Activated CD4-positive, alpha-beta T cell treated with anti-CD3 and anti-CD28 coated beads for 36 hours (primary cell): ENCODE measurements around the gene CERS6. TPM values are rescaled to one million over a fixed set of nuclear protein-coding genes. Genes with fewer than 3 reads are reported as not detected.
"Not testable (repeated sequence)": the region's sequence is repeated elsewhere in the genome, so short reads cannot be mapped to it uniquely, and the experiment has no call there.

Source experiments
- ATAC-seq: fragments of 200-7000 bp; cut with Tn5 transposase; one replicate; pipeline ENCODE4 v1.10.0; 2021; ENCODE audit warnings: mild to moderate bottlenecking, moderate library complexity
- CTCF ChIA-PET: fragments of 350-600 bp; sonication (Branson Sonifier 250); formaldehyde crosslinking; loops from one replicate; lab custom pipeline; 2021; ENCODE audit warnings: antibody characterized with exemption; lab: Charles Lee
- POLR2A ChIA-PET: fragments of 350-600 bp; sonication (Branson Sonifier 250); formaldehyde crosslinking; loops from one replicate; lab custom pipeline; 2021; ENCODE audit warnings: antibody characterized with exemption, inconsistent platforms; lab: Charles Lee
- DNase-seq: peaks from one replicate; pipeline ENCODE4 v3.0.0-alpha.2; 2020
- H3K27ac Mint-ChIP-seq: one replicate; pipeline ENCODE4 v1.8.0; 2021; ENCODE audit warnings: mixed read lengths
- H3K27me3 Mint-ChIP-seq: one replicate; pipeline ENCODE4 v1.8.0; 2021; ENCODE audit warnings: mixed read lengths
- H3K36me3 Mint-ChIP-seq: one replicate; pipeline ENCODE4 v1.8.0; 2021; ENCODE audit warnings: low read depth, mixed read lengths
- H3K4me1 Mint-ChIP-seq: one replicate; pipeline ENCODE4 v1.8.0; 2021; ENCODE audit warnings: mixed read lengths
- H3K4me3 Mint-ChIP-seq: one replicate; pipeline ENCODE4 v1.8.0; 2021; ENCODE audit warnings: mild to moderate bottlenecking, moderate library complexity, mixed read lengths
- H3K9me3 Mint-ChIP-seq: one replicate; pipeline ENCODE4 v1.8.0; 2021; ENCODE audit warnings: low read depth, mixed read lengths
- intact Hi-C, 2 experiments: fragments of 100-400 bp; cut with DNase I in 1 of 2; cut with micrococcal nuclease in 1 of 2; formaldehyde crosslinking; loops; one replicate each; pipeline versions ENCODE4 v1.14.2 to v1.15.1; 2022 to 2024; cut with DNase I, micrococcal nuclease
- total RNA-seq, 2 experiments: library from RNA; stranded (reverse); gene quantifications; one replicate each; pipeline ENCODE4 v1.2.3, GENCODE V29; 2021

The CERS6 gene
- total RNA-seq, 2 experiments from 2014 or later = 12.9 to 13.1 TPM

DNA sequence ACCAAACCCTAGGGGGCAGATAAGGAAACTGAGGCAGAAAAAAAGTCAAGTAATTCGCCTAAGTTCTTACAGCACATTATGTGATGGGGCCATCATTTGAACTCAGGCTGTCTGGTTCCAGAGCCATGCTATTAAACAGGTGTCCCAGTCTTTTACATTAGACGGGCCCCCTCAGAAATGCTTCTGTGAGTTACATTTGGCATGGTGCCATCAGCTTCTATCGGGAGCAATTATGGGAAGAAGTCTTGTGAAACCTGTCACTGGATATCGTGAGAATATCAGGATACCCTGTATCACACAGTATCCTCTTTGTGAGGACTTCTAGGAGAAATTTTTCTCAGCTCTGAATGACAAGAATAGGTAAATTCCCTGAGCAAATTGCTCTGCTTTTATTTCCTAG is 202.6 kb downstream of the CERS6 start:
- Mint-ChIP-seq H3K36me3 (peaks cover 1% of the 10 kb centered on the region), H3K4me3 (no peak overlapping the region), H3K4me1 (peaks cover 4% of the 10 kb centered on the region), H3K9me3 (no peaks in the 10 kb centered on the region), H3K27ac (no peak overlapping the region), H3K27me3 (no peaks in the 10 kb centered on the region)
- POLR2A ChIA-PET = no interaction called here
- DNase-seq (no peak), ATAC-seq (no peak)
- CTCF ChIA-PET = interaction anchor here (0.6 kb wide), 1 partner anchor 10 kb away, joined by 3 read pairs; no protein-coding TSS in a partner anchor
- intact Hi-C loops = no loop called here

DNA sequence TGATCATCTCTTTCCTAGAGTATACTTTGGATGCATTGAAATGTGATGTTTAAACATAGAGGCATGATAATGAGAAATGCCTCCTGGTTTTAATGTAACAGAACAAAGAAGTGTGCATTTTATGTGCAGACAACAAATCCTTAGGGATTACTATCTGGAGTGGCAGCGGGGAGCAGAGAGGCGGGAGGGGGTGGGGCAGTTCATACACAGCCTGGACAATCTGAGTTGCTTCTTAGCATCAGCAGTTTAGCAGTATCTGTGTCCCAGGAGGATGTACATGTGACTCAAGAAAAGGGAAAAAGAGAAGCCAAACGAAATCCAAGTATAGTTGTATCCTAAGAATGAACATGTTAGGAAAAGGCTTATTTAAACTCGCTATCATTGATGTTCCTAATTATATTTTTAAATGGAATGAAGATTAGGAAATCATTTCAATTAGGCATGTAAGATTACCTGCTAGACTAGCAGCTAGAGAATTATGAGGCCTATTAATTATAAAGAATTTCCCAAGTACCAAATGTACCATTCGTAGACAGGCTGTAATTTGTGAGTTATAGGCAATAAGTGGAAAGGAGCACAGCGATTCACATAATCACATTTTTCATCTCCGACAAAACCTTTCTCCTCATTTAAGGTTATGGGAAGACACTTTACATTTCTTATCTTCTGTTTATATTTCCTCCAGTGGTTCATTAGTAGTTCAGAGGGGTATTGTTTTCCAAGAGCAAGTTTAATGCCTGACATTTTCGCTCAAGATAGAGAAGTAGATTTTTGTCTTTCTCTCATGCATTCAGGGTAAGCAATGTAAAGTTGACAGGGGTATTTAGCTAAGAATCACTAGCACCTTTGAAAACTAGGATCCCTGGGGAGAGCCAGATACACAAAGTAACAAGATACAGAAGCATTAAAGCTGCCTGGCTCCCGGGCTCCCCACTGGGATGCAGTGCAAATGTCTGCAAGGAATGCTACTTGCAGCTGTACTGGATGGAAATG is 205.1 kb downstream of the CERS6 start:
- ATAC-seq (no peak), DNase-seq (no peak)
- no peak overlapping the region for H3K27ac Mint-ChIP-seq
- H3K4me1 Mint-ChIP-seq = peaks cover 16% of the 10 kb centered on the region
- no peaks in the 10 kb centered on the region for H3K9me3 Mint-ChIP-seq
- H3K4me3 Mint-ChIP-seq = no peak overlapping the region
- ChIA-PET POLR2A (no interaction called here), CTCF (interaction anchor here (0.7 kb wide), 2 partner anchors 13 to 190 kb away, joined by 3 read pairs; no protein-coding TSS in a partner anchor)
- intact Hi-C loops = no loop called here
- peaks cover 6% of the 10 kb centered on the region for H3K36me3 Mint-ChIP-seq
- H3K27me3 Mint-ChIP-seq = no peaks in the 10 kb centered on the region

- H3K4me1 Mint-ChIP-seq = peaks cover 22% of the 10 kb centered on the region
- no peak overlapping the region for H3K27ac Mint-ChIP-seq
- CTCF ChIA-PET = interaction anchor here (0.7 to 1.0 kb wide), 3 partner anchors 12 to 191 kb away, joined by 3 read pairs; no protein-coding TSS in a partner anchor
- intact Hi-C loops = no loop called here
- DNase-seq (no peak), ATAC-seq (no peak)
- no peak overlapping the region for H3K4me3 Mint-ChIP-seq
- POLR2A ChIA-PET = no interaction called here
- H3K36me3 Mint-ChIP-seq = peaks cover 6% of the 10 kb centered on the region
- no peaks in the 10 kb centered on the region for H3K27me3 Mint-ChIP-seq
- H3K9me3 Mint-ChIP-seq = no peaks in the 10 kb centered on the region
Observed at GRCh38 chr2:168661863-168662256, 205.8 kb downstream of the CERS6 start.

DNA sequence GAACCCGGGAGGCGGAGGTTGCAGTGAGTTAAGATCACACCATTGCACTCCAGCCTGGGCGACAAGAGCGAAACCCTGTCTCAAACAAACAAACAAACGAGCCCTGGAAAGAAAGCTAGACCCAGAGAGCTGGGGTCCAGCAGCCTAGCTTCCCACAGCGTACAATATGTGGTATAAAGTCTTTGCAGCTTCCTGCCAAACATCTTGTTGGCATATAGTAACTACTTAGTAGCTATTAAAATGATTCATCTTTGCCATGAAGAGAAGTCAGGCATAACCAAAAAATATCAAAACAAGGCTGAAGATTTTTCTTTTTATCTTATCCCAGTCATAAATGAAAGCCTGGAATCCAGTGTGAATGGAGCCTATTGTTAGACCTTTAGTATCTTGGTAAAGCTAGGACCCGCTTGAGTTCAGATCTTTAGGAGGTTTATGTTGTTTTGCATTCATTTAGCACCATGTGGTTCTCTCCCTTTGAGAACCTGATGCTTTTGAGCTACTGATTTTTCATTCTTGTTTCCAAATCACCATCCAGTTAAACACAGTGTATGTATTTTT is 206.7 kb downstream of the CERS6 start:
- intact Hi-C loops = no loop called here
- POLR2A ChIA-PET = no interaction called here
- Mint-ChIP-seq H3K4me3 (no peak overlapping the region), H3K9me3 (no peaks in the 10 kb centered on the region), H3K36me3 (peaks cover 5% of the 10 kb centered on the region), H3K4me1 (peaks cover 28% of the 10 kb centered on the region), H3K27me3 (no peaks in the 10 kb centered on the region), H3K27ac (no peak overlapping the region)
- DNase-seq (no peak), ATAC-seq (no peak)
- CTCF ChIA-PET = interaction anchor here (1.0 kb wide), 2 partner anchors 13 to 316 kb away, joined by 3 read pairs; no protein-coding TSS in a partner anchor

- Mint-ChIP-seq H3K27ac (peak overlapping the region; percentile 33), H3K9me3 (no peaks in the 10 kb centered on the region), H3K27me3 (no peaks in the 10 kb centered on the region), H3K36me3 (peaks cover 6% of the 10 kb centered on the region), H3K4me3 (no peak overlapping the region), H3K4me1 (peaks cover 33% of the 10 kb centered on the region)
- DNase-seq = no peak
- ATAC-seq = no peak
- intact Hi-C loops = no loop called here
- CTCF ChIA-PET = no interaction called here
- POLR2A ChIA-PET = no interaction called here
Observed at GRCh38 chr2:168663993-168664392, 207.9 kb downstream of the CERS6 start.

DNA sequence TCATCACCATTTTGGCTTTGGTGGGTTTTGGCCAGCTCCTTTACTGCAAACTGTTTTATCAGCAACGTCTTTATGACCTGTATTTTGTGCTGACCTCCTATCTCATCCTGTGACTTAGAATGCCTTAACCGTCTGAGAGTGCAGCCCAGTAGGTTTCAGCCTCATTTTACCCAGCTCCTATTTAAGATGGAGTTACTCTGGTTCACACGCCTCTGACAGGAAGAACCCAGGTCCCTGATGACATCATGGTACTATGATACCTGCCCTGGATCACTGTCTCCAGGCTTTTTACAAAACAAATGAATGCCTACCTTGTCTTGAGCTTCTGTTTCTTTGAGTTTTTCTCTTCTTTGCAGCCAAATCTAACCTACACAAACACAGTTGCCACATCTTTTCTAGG is 208.6 kb downstream of the CERS6 start:
- CTCF ChIA-PET = interaction anchor here (1.2 kb wide), 1 partner anchor 23 kb away, joined by 4 read pairs; no protein-coding TSS in a partner anchor
- H3K9me3 Mint-ChIP-seq, H3K27me3 Mint-ChIP-seq, H3K27ac Mint-ChIP-seq, H3K36me3 Mint-ChIP-seq, intact Hi-C loops, H3K4me3 Mint-ChIP-seq, POLR2A ChIA-PET, DNase-seq, ATAC-seq: not testable (repeated sequence)
- H3K4me1 Mint-ChIP-seq = peaks cover 33% of the 10 kb centered on the region

GRCh38 chr2:168666339-168666738 is 210.3 kb downstream of the CERS6 start:
- ChIA-PET POLR2A (no interaction called here), CTCF (no interaction called here)
- Mint-ChIP-seq H3K27ac (peak overlapping the region; percentile 26), H3K4me3 (no peak overlapping the region), H3K9me3 (no peaks in the 10 kb centered on the region), H3K36me3 (peaks cover 8% of the 10 kb centered on the region), H3K4me1 (peaks cover 39% of the 10 kb centered on the region), H3K27me3 (no peaks in the 10 kb centered on the region)
- DNase-seq (no peak), ATAC-seq (peak; percentile 93)
- intact Hi-C loops = no loop called here

DNA sequence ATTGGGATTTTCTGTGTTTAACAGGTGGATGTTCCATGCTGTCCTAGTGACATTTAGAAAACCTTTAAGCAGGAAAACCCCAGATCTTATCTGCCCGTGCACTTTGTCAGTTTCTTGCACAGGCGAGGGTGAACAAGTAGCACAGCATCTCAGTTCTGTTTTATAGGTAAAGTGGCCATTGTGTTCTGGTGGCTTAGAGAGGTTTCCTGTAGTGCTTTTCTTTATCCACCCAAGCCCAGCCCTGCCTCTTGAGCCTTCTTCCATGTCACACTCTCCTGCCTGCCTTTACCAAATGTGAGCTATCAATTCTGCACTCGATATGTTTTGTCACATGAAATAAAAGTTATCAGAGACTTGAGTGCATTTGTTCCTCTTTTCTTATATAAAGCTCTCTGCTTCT is 211.1 kb downstream of the CERS6 start:
- intact Hi-C loops = no loop called here
- H3K4me1 Mint-ChIP-seq = peaks cover 37% of the 10 kb centered on the region
- H3K4me3 Mint-ChIP-seq = no peak overlapping the region
- peaks cover 8% of the 10 kb centered on the region for H3K36me3 Mint-ChIP-seq
- CTCF ChIA-PET = interaction anchor here (0.6 kb wide), 1 partner anchor 177 kb away, joined by 4 read pairs; no protein-coding TSS in a partner anchor
- ATAC-seq (no peak), DNase-seq (no peak)
- POLR2A ChIA-PET = no interaction called here
- H3K27ac Mint-ChIP-seq = no peak overlapping the region
- H3K9me3 Mint-ChIP-seq = no peaks in the 10 kb centered on the region
- no peaks in the 10 kb centered on the region for H3K27me3 Mint-ChIP-seq

DNA sequence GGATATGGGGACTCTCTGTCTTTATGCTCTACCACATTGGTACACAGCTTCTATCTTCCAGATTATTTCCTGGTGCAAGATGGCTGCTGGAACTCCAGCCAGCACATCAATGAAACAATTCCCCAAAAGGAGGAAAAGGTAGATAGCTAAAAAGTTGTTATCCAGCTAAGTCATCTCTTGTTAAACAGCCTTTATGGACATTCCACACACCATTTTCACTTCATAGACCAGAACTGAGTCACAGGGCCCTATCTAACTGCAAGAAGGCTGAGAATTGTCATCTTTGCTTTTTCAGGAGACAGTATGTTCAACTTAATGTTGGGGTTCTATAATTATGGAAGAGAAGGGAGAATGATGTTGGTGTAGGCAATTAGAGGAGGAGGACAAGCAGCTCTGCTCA is 213.1 kb downstream of the CERS6 start:
- Mint-ChIP-seq H3K9me3 (no peaks in the 10 kb centered on the region), H3K4me3 (no peak overlapping the region), H3K27ac (no peak overlapping the region), H3K4me1 (peaks cover 36% of the 10 kb centered on the region), H3K36me3 (peaks cover 8% of the 10 kb centered on the region), H3K27me3 (no peaks in the 10 kb centered on the region)
- intact Hi-C loops = no loop called here
- POLR2A ChIA-PET = no interaction called here
- CTCF ChIA-PET = interaction anchor here (0.7 kb wide), 1 partner anchor 11 kb away, joined by 3 read pairs; no protein-coding TSS in a partner anchor
- ATAC-seq (no peak), DNase-seq (no peak)

DNA sequence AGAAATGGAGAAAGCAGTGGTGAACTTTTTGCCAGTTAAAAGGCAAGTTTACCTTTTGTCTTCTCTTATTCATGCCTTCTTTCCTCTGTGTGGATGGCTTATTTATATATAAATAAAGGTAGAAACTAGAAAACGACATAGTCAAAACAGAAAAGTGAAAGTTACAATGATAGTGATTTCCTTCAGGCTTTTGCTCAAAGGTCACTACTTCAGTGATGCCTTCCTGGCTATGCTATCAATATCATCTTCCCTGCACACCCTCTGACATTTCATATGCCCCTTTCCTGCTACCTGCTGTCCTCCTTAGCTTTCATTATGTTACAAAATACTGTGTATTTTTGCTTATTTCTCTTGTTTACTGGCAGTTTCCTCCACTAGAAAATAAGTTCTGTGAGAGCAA is 214.4 kb downstream of the CERS6 start:
- H3K9me3 Mint-ChIP-seq = no peaks in the 10 kb centered on the region
- ChIA-PET POLR2A (no interaction called here), CTCF (interaction anchor here (0.7 to 1.0 kb wide), 2 partner anchors 189 to 314 kb away, joined by 3 read pairs; no protein-coding TSS in a partner anchor)
- DNase-seq (no peak), ATAC-seq (no peak)
- H3K4me3 Mint-ChIP-seq = no peak overlapping the region
- no peak overlapping the region for H3K27ac Mint-ChIP-seq
- H3K36me3 Mint-ChIP-seq = peaks cover 5% of the 10 kb centered on the region
- H3K27me3 Mint-ChIP-seq = no peaks in the 10 kb centered on the region
- intact Hi-C loops = no loop called here
- H3K4me1 Mint-ChIP-seq = peaks cover 30% of the 10 kb centered on the region

GRCh38 chr2:168671932-168672331 is 215.9 kb downstream of the CERS6 start:
- DNase-seq = no peak
- Mint-ChIP-seq H3K4me3 (no peak overlapping the region), H3K36me3 (peaks cover 6% of the 10 kb centered on the region), H3K27ac (no peak overlapping the region), H3K4me1 (peaks cover 20% of the 10 kb centered on the region), H3K9me3 (no peaks in the 10 kb centered on the region), H3K27me3 (no peaks in the 10 kb centered on the region)
- intact Hi-C loops = no loop called here
- POLR2A ChIA-PET = no interaction called here
- no peak for ATAC-seq
- CTCF ChIA-PET = interaction anchor here (0.9 to 1.5 kb wide), 2 partner anchors 324 to 325 kb away, joined by 3 to 5 read pairs; no protein-coding TSS in a partner anchor
